ENCODE results near the gene VSTM4.

DNA sequence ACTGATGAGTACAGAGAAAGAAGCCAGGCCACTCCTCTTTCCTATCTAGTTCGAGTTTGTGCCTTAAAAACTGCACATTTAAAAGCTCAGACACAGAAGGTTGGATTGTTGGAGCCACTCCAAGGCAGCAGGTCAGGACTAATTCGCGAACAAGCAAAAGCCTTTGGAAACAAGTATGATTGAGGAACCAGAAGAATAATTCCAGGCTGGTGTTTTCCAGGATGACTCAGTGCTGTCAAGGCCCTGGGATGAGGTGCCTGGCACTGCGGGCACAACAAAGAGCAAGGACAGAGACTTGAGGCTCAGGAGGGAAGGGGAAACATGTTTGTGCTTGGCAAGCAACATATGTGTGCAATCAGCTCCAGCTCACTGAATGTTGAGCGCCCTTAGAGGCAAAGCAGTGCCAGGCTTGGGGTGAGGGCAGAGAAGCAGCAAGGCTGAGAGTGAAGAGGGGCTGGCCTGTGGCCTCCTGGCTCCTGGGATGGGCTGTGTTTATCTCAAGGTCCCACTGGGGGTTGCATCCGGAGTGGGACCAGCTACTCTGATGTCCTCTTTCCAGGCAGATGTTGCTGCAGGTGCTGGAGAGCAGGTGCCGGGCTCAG, 44.1 kb downstream of the VSTM4 start:
- TF ChIP-seq, protein P1, sequence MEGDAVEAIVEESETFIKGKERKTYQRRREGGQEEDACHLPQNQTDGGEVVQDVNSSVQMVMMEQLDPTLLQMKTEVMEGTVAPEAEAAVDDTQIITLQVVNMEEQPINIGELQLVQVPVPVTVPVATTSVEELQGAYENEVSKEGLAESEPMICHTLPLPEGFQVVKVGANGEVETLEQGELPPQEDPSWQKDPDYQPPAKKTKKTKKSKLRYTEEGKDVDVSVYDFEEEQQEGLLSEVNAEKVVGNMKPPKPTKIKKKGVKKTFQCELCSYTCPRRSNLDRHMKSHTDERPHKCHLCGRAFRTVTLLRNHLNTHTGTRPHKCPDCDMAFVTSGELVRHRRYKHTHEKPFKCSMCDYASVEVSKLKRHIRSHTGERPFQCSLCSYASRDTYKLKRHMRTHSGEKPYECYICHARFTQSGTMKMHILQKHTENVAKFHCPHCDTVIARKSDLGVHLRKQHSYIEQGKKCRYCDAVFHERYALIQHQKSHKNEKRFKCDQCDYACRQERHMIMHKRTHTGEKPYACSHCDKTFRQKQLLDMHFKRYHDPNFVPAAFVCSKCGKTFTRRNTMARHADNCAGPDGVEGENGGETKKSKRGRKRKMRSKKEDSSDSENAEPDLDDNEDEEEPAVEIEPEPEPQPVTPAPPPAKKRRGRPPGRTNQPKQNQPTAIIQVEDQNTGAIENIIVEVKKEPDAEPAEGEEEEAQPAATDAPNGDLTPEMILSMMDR (IDR thresholded peaks at IDR 0.05; ENCODE audit: insufficient read depth, low read length): no peak
- no peak for TF ChIP-seq GABPA (IDR thresholded peaks at IDR 0.05; ENCODE audit: low read depth)

Data from HL-60 (cell line).